HepG2 (cell line): ENCODE results near the gene IFNLR1. TPM values are rescaled to one million over a fixed set of nuclear protein-coding genes. Genes with fewer than 3 reads are reported as not detected.

Source experiments
- AHDC1 ChIP-seq: sonication (generic); formaldehyde crosslinking; IDR thresholded peaks from 2 replicates; pipeline ENCODE4 v1.5.1; 2020; ENCODE audit warnings: mild to moderate bottlenecking, missing genetic modification reagents, borderline replicate concordance
- BCL6 ChIP-seq: IDR thresholded peaks from 2 replicates; pipeline ENCODE4 v1.6.1; 2016; ENCODE audit warnings: missing genetic modification reagents, missing compliant biosample characterization
- CTCF ChIP-seq: sonication (generic); formaldehyde crosslinking; IDR thresholded peaks from 2 replicates; pipeline ENCODE4 v1.5.0; 2020; ENCODE audit warnings: mild to moderate bottlenecking, missing genetic modification reagents, moderate library complexity
- FOSL2 ChIP-seq: sonication (generic); formaldehyde crosslinking; IDR thresholded peaks from 2 replicates; pipeline ENCODE4 v1.4.0; 2020; ENCODE audit warnings: missing genetic modification reagents
- HIVEP1 ChIP-seq: sonication (generic); formaldehyde crosslinking; IDR thresholded peaks from 2 replicates; pipeline ENCODE4 v1.4.0; 2020; ENCODE audit warnings: mild to moderate bottlenecking, missing genetic modification reagents
- JUND ChIP-seq: sonication (generic); formaldehyde crosslinking; IDR thresholded peaks from 2 replicates; pipeline ENCODE4 v1.8.0; 2022; ENCODE audit warnings: mild to moderate bottlenecking, missing genetic modification reagents
- KAT8 ChIP-seq: IDR thresholded peaks from 2 replicates; pipeline ENCODE4 v1.6.1; 2016; ENCODE audit warnings: missing genetic modification reagents, missing compliant biosample characterization
- MEIS2 ChIP-seq: sonication (generic); formaldehyde crosslinking; IDR thresholded peaks from 2 replicates; pipeline ENCODE4 v1.9.0; 2021; ENCODE audit warnings: mild to moderate bottlenecking, missing genetic modification reagents
- NFYC ChIP-seq: IDR thresholded peaks from 2 replicates; pipeline ENCODE4 v1.6.1; 2016; ENCODE audit warnings: missing genetic modification reagents, missing compliant biosample characterization
- RELA ChIP-seq: sonication (generic); formaldehyde crosslinking; IDR thresholded peaks from 2 replicates; pipeline ENCODE4 v1.4.0; 2020; ENCODE audit warnings: missing genetic modification reagents
- SMAD3 ChIP-seq: sonication (generic); formaldehyde crosslinking; IDR thresholded peaks from 2 replicates; pipeline ENCODE4 v1.4.0; 2020; ENCODE audit warnings: missing genetic modification reagents
- ZBED4 ChIP-seq: sonication (generic); formaldehyde crosslinking; IDR thresholded peaks from 2 replicates; pipeline ENCODE4 v1.4.0; 2020; ENCODE audit warnings: missing genetic modification reagents, borderline replicate concordance
- ZNF160 ChIP-seq: sonication (generic); formaldehyde crosslinking; IDR thresholded peaks from 2 replicates; pipeline ENCODE4 v1.8.0; 2022; ENCODE audit warnings: mild to moderate bottlenecking, inconsistent platforms, missing genetic modification reagents
- ZNF430 ChIP-seq: sonication (generic); formaldehyde crosslinking; IDR thresholded peaks from 2 replicates; pipeline ENCODE4 v1.9.0; 2021; ENCODE audit warnings: mild to moderate bottlenecking, missing genetic modification reagents
- ZNF780A ChIP-seq: sonication (generic); formaldehyde crosslinking; IDR thresholded peaks from 2 replicates; pipeline ENCODE4 v1.8.0; 2022; ENCODE audit warnings: mild to moderate bottlenecking, missing genetic modification reagents, moderate library complexity
- polyA plus RNA-seq, 8 experiments: library from polyadenylated mRNA; depleted of rRNA in 3 of 8; stranded (reverse) in 7 of 8; unstranded in 1 of 8; fragments of >200 nt; fragmentation: Illumina TruSeq in 4 of 8; extraction: Trizol in 4 of 8; gene quantifications; 2 replicates each; pipeline versions ENCODE4 v1.2.1 to v1.2.3, GENCODE V29; 2011 to 2016; ENCODE audit warnings: low read depth in 4 of 8, missing spikeins in 1 of 8, mixed read lengths in 1 of 8; ENCODE audit not compliant: insufficient read depth in 1 of 8
- total RNA-seq, 5 experiments: library from RNA; depleted of rRNA; stranded (reverse); fragments of >200 nt; fragmentation: Illumina TruSeq; extraction: Trizol; gene quantifications; 2 replicates each; pipeline ENCODE4 v1.2.3, GENCODE V29; 2016; ENCODE audit warnings: low read depth in 1 of 5
- TF ChIP-seq, protein P1 (sequence below): IDR thresholded peaks from 2 replicates; pipeline ENCODE4 v1.6.1; 2016; ENCODE audit warnings: missing compliant biosample characterization, missing genetic modification reagents, borderline replicate concordance

The IFNLR1 gene
- total and polyA plus RNA-seq, 2 of the 13 experiments (the other 11 are each of a cell fraction or from before 2014, with no cell fraction given) = 3.8 to 8.5 TPM

- TF ChIP-seq AHDC1 (CRISPR knock-in tag) (peak; percentile 42; the same call in 1 of the 2 replicates), FOSL2 (peak; percentile 47), ZNF160 (CRISPR knock-in tag) (no peak), ZNF780A (no peak), RELA (0 out of 2 replicates have a peak, but pooled peaks have one; percentile 71), ZNF430 (CRISPR knock-in tag) (0 out of 2 replicates have a peak, but pooled peaks have one; percentile 43), ZBED4 (0 out of 2 replicates have a peak, but pooled peaks have one; percentile 35), CTCF (CRISPR knock-in tag) (peak; percentile 52), KAT8 (CRISPR knock-in tag) (no peak), SMAD3 (CRISPR knock-in tag) (no peak), JUND (CRISPR knock-in tag) (peak; percentile 41; the same call in 1 of the 2 replicates), HIVEP1 (peak; percentile 89), BCL6 (CRISPR knock-in tag) (peak; percentile 46; the same call in 1 of the 2 replicates), MEIS2 (CRISPR knock-in tag) (no peak), NFYC (CRISPR knock-in tag) (no peak)
- TF ChIP-seq, protein P1, sequence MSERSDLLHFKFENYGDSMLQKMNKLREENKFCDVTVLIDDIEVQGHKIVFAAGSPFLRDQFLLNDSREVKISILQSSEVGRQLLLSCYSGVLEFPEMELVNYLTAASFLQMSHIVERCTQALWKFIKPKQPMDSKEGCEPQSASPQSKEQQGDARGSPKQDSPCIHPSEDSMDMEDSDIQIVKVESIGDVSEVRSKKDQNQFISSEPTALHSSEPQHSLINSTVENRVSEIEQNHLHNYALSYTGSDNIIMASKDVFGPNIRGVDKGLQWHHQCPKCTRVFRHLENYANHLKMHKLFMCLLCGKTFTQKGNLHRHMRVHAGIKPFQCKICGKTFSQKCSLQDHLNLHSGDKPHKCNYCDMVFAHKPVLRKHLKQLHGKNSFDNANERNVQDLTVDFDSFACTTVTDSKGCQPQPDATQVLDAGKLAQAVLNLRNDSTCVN (CRISPR knock-in tag) = 0 out of 2 replicates have a peak, but pooled peaks have one; percentile 23
These were observed 31.9 kb downstream of the IFNLR1 start (continued) for GRCh38 chr1:24155011-24155782.
